Mesodermal cell (in vitro differentiated cells): ENCODE data around the gene IL1B.

Source experiments
- H3K27ac ChIP-seq: 2 replicates; pipeline ENCODE4 v1.7.0; 2013; ENCODE audit warnings: mild to moderate bottlenecking, low read depth, low read length, moderate library complexity; ENCODE audit not compliant: severe bottlenecking
- H3K36me3 ChIP-seq: 2 replicates; pipeline ENCODE4 v1.7.1; 2013; ENCODE audit warnings: mild to moderate bottlenecking, low read length, moderate library complexity; ENCODE audit not compliant: control insufficient read depth, insufficient read depth
- H3K4me1 ChIP-seq: one replicate; pipeline ENCODE4 v1.7.1; 2013; ENCODE audit warnings: mild to moderate bottlenecking, low read length; ENCODE audit not compliant: insufficient read depth, control insufficient read depth, poor library complexity, severe bottlenecking
- H3K4me3 ChIP-seq: 2 replicates; pipeline ENCODE4 v1.7.0; 2013; ENCODE audit warnings: low read length, control low read depth, mild to moderate bottlenecking; ENCODE audit not compliant: insufficient read depth, poor library complexity, severe bottlenecking; ENCODE audit errors: extremely low read depth
- H3K9me3 ChIP-seq: 2 replicates; pipeline ENCODE4 v1.7.1; 2013; ENCODE audit warnings: mild to moderate bottlenecking, low read length, moderate library complexity; ENCODE audit not compliant: control insufficient read depth
- WGBS, 2 experiments: methylation state at CpG; one replicate each; pipeline ENCODE4 v1.1.5; 2013; ENCODE audit warnings: missing lambda C conversion rate in 2 of 2; ENCODE audit not compliant: insufficient coverage in 2 of 2; 5-methylcytosine and 5-hydroxymethylcytosine counted together

Gene IL1B

DNA sequence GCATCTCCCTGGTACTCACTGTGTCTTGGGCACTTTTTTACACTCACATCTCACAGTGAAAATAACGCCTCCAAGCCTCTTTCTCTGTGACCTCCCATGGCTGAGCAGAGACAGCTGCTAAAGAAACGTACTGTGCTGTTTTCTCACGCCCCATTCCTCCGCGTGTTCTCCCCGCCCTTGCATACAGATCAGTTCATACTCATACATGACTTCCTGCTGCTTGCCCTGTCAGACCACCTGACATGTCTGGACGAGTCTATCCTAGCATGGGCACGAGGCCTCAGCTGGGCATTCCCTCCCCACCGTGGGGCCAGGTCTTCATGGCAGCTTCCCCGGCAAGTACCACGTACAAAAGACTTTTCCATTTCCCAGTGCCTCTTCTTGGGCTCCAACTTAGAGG lies 31.0 kb downstream of the IL1B start:
- Histone ChIP-seq H3K36me3 (no peaks in the 10 kb centered on the region), H3K4me3 (no peak overlapping the region), H3K4me1 (peaks cover 10% of the 10 kb centered on the region), H3K9me3 (peaks cover 4% of the 10 kb centered on the region), H3K27ac (no peak overlapping the region)
- 91 to 94% methylated on average over 7 to 9 of the region's 11 CpGs for WGBS, 2 experiments

- WGBS, 2 experiments = 85 to 100% methylated on average over 1 to 3 of the region's 5 CpGs
- Histone ChIP-seq H3K9me3 (peaks cover 4% of the 10 kb centered on the region), H3K27ac (peak overlapping the region; percentile 68), H3K4me3 (no peak overlapping the region), H3K36me3 (no peaks in the 10 kb centered on the region), H3K4me1 (peaks cover 10% of the 10 kb centered on the region)
These were observed 32.7 kb downstream of the IL1B start for GRCh38 chr2:112803691-112804521.

DNA sequence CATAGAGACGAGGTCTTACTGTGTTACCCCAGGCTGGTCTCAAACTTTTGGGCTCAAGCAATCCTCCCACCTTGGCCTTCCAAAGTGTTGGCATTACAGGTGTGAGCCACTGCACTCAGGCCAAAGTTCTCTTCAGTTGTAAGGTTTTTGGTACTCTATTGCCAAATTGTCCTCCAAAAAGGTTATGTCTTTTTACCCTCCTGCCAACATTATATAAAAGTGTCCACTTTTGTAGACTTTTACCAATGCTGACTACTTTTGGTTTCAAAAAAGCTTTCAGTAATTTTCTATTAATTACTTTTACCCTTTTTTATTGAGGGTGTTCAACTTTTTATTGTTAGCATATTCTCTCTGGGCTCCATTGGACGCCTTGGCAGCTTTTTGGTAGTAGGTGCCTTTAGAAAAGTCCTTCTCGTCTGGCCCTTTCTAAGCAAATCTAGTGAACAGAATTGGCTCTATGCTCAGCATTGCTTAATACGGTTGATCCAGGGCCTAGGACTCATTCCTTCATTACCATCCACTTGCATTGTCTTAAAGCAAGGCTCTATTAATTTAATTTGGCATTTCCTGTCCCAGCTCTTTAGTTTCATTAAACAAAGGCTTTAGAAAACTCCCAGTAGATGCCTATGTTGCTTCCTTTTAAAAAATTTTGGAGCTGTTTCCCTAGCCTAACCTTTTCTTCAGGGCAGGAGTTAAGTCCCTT lies 35.5 kb downstream of the IL1B start:
- Histone ChIP-seq H3K36me3 (no peaks in the 10 kb centered on the region), H3K4me3 (no peak overlapping the region), H3K4me1 (peaks cover 10% of the 10 kb centered on the region), H3K9me3 (no peaks in the 10 kb centered on the region), H3K27ac (no peak overlapping the region)
- 68 to 95% methylated on average over 3 of the region's 4 CpGs for WGBS, 2 experiments

DNA sequence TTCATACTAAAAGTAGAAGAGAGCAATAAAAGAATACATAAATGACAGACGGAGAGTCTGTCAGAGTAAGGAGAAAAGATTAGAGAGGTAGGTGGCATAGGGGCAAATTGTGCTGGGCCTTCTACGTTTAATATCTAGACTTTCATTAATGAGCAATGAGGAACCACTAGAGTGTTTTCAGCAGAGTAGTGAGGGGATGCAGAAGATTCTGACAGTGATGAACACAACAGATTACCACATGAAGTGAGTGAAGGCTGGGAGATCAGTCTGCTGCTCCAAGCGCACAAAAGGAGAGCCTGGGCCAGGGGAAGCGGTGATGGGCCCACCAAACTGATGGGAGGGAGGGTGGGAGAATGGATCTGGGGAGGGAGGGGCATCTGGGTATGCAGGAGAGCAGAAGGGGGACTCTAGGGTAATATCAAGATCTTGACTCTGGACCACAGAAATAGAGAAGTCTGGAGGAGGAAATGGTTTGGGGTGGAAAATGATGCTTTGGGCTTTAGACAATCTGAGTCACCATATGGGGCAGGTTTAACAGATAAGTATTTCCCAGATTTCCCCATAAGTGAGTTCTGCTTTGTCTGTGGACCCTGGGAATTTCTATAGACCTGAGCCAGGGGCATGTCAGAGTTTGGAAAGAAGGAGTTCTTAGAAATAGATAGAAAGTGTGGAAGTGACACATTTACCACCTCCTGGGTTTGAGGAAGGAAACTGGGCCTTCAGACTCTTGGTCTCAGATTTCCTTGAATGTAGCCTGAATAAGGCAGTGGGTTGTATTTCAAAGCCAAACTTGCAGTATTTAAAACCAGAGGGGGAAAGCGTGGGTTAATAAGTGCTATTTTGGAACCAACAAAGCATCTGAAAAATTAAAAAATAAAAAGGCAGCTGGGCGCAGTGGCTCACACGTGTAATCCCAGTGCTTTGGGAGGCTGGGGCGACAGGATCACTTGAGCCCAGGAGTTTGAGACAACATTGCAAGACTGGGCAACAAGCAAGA lies 37.3 kb downstream of the IL1B start:
- Histone ChIP-seq H3K27ac (no peak overlapping the region), H3K4me1 (peaks cover 6% of the 10 kb centered on the region), H3K9me3 (no peaks in the 10 kb centered on the region), H3K4me3 (no peak overlapping the region), H3K36me3 (no peaks in the 10 kb centered on the region)
- WGBS, 2 experiments = 95% methylated on average over 4 to 6 of the region's 8 CpGs

GRCh38 chr2:112796486-112796885 lies 40.1 kb downstream of the IL1B start:
- Histone ChIP-seq H3K4me1 (peaks cover 4% of the 10 kb centered on the region), H3K36me3 (no peaks in the 10 kb centered on the region), H3K4me3 (no peak overlapping the region), H3K9me3 (no peaks in the 10 kb centered on the region), H3K27ac (no peak overlapping the region)
- no CpG with 5 or more reads among the region's 1 CpG for WGBS, 2 experiments

DNA sequence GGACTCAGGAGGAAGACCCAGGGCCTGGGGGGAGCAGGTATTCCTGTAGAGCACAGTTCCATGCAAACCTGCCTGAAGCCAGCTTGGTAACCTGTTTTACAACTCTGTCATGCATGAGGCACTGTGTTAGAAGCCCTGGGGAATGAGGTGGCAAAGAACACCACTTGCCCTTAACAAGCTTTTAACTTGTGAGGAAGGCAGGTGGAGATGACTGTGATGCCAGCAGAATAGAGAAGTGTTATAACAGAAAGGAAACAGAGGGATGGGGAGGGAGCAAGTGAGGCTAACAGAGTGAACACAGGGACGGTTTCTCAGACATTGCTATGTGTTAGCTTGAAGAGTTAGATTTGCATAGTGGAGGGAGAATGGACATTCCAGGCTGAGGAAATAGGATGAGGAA lies 40.8 kb downstream of the IL1B start:
- H3K27ac ChIP-seq = no peak overlapping the region
- H3K9me3 ChIP-seq = no peaks in the 10 kb centered on the region
- H3K36me3 ChIP-seq = no peaks in the 10 kb centered on the region
- WGBS, 2 experiments = 64 to 83% methylated on average over 1 of the region's 1 CpG
- H3K4me1 ChIP-seq = peaks cover 4% of the 10 kb centered on the region
- H3K4me3 ChIP-seq = no peak overlapping the region

DNA sequence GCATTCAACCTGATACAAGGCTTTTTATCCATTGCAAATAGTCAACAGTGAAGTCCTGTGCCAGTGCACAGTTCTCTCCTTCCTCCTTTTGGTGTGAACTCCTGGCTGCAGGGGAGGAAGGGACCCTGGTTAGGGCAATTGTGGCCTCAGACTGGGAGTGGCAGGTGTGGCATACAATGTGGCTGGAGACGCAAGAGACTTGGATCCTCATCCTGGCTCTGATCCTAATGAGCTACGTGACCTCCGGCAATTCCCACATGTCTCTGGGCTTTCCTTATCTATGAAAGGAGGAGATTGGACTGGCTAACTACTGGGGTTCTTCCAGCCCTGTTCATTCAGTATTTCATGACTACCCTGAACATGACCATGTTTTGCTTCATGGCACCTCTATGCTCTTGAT lies 41.7 kb downstream of the IL1B start:
- Histone ChIP-seq H3K27ac (no peak overlapping the region), H3K36me3 (no peaks in the 10 kb centered on the region), H3K4me3 (no peak overlapping the region), H3K4me1 (peaks cover 4% of the 10 kb centered on the region), H3K9me3 (no peaks in the 10 kb centered on the region)
- WGBS, 2 experiments = 90 to 95% methylated on average over 3 of the region's 3 CpGs

- H3K27ac ChIP-seq = no peak overlapping the region
- peaks cover 4% of the 10 kb centered on the region for H3K4me1 ChIP-seq
- H3K9me3 ChIP-seq = no peaks in the 10 kb centered on the region
- no peaks in the 10 kb centered on the region for H3K36me3 ChIP-seq
- WGBS, 2 experiments = 93 to 100% methylated on average over 3 of the region's 5 CpGs
- H3K4me3 ChIP-seq = no peak overlapping the region
These were observed 42.3 kb downstream of the IL1B start for GRCh38 chr2:112794131-112794733.

DNA sequence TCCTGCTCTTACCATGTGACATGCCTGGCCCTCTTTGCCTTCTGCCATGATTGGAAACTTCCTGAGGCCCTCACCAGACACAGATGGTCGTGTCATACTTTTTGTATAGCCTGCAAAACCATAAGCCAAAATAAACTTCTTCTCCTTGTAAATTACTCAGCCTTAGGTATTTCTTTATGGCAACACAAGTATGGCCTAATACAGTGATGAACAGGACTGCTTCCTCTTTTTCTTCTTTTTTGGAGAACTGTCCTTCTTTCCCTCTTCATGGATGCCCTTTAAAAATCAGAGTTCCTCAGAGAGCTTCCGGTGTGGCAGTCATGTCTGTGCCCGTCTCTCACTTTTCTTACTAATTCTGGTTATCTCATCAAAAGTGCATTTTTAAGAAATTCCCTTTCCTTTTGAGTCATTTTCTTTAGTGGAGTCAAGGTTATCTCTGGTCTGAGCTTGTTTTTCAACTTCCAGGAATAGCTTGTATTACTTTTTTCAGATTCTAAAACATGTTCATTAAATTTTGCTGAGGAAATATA lies 43.1 kb downstream of the IL1B start:
- Histone ChIP-seq H3K4me1 (peaks cover 4% of the 10 kb centered on the region), H3K27ac (no peak overlapping the region), H3K4me3 (no peak overlapping the region), H3K9me3 (no peaks in the 10 kb centered on the region), H3K36me3 (no peaks in the 10 kb centered on the region)
- WGBS, 2 experiments = 92 to 100% methylated on average over 1 to 3 of the region's 3 CpGs

GRCh38 chr2:112792419-112792818 lies 44.2 kb downstream of the IL1B start:
- no peak overlapping the region for H3K27ac ChIP-seq
- no peaks in the 10 kb centered on the region for H3K36me3 ChIP-seq
- H3K9me3 ChIP-seq = no peaks in the 10 kb centered on the region
- H3K4me1 ChIP-seq = peaks cover 4% of the 10 kb centered on the region
- H3K4me3 ChIP-seq = no peak overlapping the region
- 60 to 100% methylated on average over 1 of the region's 5 CpGs for WGBS, 2 experiments
